Adrenal gland (tissue), 12 donors: ENCODE data around the gene ACADSB. TPM values are rescaled to one million over a fixed set of nuclear protein-coding genes. Genes with fewer than 3 reads are reported as not detected.

Experiments
- DNase-seq, 7 donors: peaks; one replicate each; pipeline ENCODE4 v3.0.0-alpha.2; 2019 to 2020
- H3K27ac ChIP-seq, 5 donors: fragments of 200-600 bp; sonication (generic) in 4 of 5; 1 replicate in 3 of 5; 2 replicates in 2 of 5; pipeline versions ENCODE4 v1.5.1 to v1.8.0; 2016 to 2020; ENCODE audit warnings: mild to moderate bottlenecking in 1 of 5
- H3K27me3 ChIP-seq: fragments of 200-600 bp; 2 replicates; pipeline ENCODE4 v1.8.0; 2021
- H3K36me3 ChIP-seq, 2 donors: fragments of 200-600 bp; replicated peaks in 1 of 2; 1 replicate in 1 of 2; 2 replicates in 1 of 2; pipeline versions ENCODE4 v1.5.1 to v1.8.0; 2018 to 2022
- H3K4me1 ChIP-seq, 2 donors: fragments of 200-600 bp; replicated peaks in 1 of 2; 1 replicate in 1 of 2; 2 replicates in 1 of 2; pipeline versions ENCODE4 v1.5.1 to v1.8.0; 2018 to 2021
- H3K4me3 ChIP-seq, 4 donors: fragments of 200-600 bp; sonication (generic) in 3 of 4; one replicate each; pipeline ENCODE4 v1.5.1; 2016 to 2018
- H3K9me3 ChIP-seq, 3 donors: fragments of 200-600 bp; sonication (generic) in 1 of 3; replicated peaks in 1 of 3; 1 replicate in 2 of 3; 2 replicates in 1 of 3; pipeline versions ENCODE4 v1.5.1 to v1.8.0; 2016 to 2021
- POLR2A ChIP-seq, 2 donors: fragments of 450-650 bp; IDR thresholded peaks; one replicate each; pipeline ENCODE4 v1.6.1; 2017; ENCODE audit warnings: antibody characterized with exemption in 2 of 2, mild to moderate bottlenecking in 2 of 2, moderate library complexity in 1 of 2
- WGBS, 4 donors: extraction: QIAGEN DNeasy Blood & Tissue Kit in 2 of 4; methylation state at CpG; one replicate each; pipeline versions ENCODE4 v1.1.5 to v1.1.7; 2013 to 2017; 5-methylcytosine and 5-hydroxymethylcytosine counted together
- intact Hi-C, 2 donors: fragments of 100-400 bp; cut with DNase I; formaldehyde crosslinking; loops; one replicate each; pipeline versions ENCODE4 v1.14.1 to v1.15.0; 2022 to 2023
- polyA plus RNA-seq, 3 donors: library from polyadenylated mRNA; stranded (reverse); fragments of 200-250 nt in 2 of 3; fragments of 350-450 nt in 1 of 3; fragmentation: Illumina TruSeq in 1 of 3; extraction: RNeasy Lipid Tissue Mini Kit (QIAGEN cat#74804) in 1 of 3; gene quantifications; one replicate each; pipeline ENCODE4 v1.2.3, GENCODE V29; 2013 to 2014
- total RNA-seq, 9 donors: library from RNA; depleted of rRNA in 4 of 9; stranded (reverse); fragments of >200 nt in 4 of 9; fragments of 120-200 nt in 1 of 9; fragmentation: NEBNext Ultra II Directional in 1 of 9; extraction: Animal tissue kit (Norgen Biotek cat#: 25700) in 1 of 9; gene quantifications; one replicate each; pipeline versions ENCODE4 v1.1.0 to v1.2.4, GENCODE V29; 2013 to 2023
- TF ChIP-seq, protein P1 (sequence below), 6 experiments: fragments of 450-650 bp in 4 of 6; fragments of 200-600 bp in 2 of 6; sonication (generic) in 1 of 6; IDR thresholded peaks; 1 replicate in 5 of 6; 2 replicates in 1 of 6; pipeline versions ENCODE4 v1.5.1 to v1.8.0; 2016 to 2021; ENCODE audit warnings: antibody characterized with exemption in 6 of 6, mild to moderate bottlenecking in 2 of 6, moderate library complexity in 1 of 6
- donor health status: healthy with polysubstance abuse.
- donor health status: Bipolar disorder and iron deficiency.
- donor health status: DM: yes; HTN: yes; CAD: no.
- donor health status: DM: no; HTN: no; CAD: no.
- donor health status: DM: no; HTN: no; CAD: no.
- donor health status: DM: yes; HTN: yes; CAD: no.

ACADSB gene
- total and polyA plus RNA-seq, 12 donors: 8.3 to 94.7 (median 35.6) TPM

DNA sequence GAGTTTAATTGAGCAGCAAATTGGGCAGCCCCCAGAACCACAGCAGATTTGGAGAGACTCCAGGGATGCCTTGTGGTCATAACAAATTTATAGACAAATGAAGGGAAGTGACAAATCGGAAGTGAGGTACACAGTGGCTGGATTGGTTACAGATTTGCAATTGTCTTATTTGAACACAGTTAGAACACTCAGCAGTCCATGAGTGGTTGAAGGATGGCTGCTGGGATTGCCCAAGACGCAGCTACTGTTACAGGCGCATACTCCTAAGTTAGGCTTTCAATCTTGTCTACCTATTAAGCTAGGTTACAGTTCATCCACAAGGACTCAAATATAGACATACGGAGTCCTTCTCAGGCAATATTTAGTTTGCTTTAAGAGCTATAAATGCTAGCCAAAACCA is 7.4 kb downstream of the ACADSB start:
- peaks cover 0 to 14% of the 10 kb centered on the region in 2 donors for H3K4me1 ChIP-seq
- no peaks in the 10 kb centered on the region for H3K27me3 ChIP-seq
- H3K4me3 ChIP-seq: no peak overlapping the region
- H3K9me3 ChIP-seq: no peaks in the 10 kb centered on the region
- no peak for DNase-seq
- WGBS, 4 donors: 91 to 97% (median 97%) methylated on average over 4 of the region's 4 CpGs
- intact Hi-C loops: no loop called here
- TF ChIP-seq, protein P1, sequence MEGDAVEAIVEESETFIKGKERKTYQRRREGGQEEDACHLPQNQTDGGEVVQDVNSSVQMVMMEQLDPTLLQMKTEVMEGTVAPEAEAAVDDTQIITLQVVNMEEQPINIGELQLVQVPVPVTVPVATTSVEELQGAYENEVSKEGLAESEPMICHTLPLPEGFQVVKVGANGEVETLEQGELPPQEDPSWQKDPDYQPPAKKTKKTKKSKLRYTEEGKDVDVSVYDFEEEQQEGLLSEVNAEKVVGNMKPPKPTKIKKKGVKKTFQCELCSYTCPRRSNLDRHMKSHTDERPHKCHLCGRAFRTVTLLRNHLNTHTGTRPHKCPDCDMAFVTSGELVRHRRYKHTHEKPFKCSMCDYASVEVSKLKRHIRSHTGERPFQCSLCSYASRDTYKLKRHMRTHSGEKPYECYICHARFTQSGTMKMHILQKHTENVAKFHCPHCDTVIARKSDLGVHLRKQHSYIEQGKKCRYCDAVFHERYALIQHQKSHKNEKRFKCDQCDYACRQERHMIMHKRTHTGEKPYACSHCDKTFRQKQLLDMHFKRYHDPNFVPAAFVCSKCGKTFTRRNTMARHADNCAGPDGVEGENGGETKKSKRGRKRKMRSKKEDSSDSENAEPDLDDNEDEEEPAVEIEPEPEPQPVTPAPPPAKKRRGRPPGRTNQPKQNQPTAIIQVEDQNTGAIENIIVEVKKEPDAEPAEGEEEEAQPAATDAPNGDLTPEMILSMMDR (IDR thresholded peaks at IDR 0.05): no peak
- TF ChIP-seq POLR2A (IDR thresholded peaks at IDR 0.05): no peak
- no peak overlapping the region for H3K27ac ChIP-seq
- no peaks in the 10 kb centered on the region for H3K36me3 ChIP-seq

DNA sequence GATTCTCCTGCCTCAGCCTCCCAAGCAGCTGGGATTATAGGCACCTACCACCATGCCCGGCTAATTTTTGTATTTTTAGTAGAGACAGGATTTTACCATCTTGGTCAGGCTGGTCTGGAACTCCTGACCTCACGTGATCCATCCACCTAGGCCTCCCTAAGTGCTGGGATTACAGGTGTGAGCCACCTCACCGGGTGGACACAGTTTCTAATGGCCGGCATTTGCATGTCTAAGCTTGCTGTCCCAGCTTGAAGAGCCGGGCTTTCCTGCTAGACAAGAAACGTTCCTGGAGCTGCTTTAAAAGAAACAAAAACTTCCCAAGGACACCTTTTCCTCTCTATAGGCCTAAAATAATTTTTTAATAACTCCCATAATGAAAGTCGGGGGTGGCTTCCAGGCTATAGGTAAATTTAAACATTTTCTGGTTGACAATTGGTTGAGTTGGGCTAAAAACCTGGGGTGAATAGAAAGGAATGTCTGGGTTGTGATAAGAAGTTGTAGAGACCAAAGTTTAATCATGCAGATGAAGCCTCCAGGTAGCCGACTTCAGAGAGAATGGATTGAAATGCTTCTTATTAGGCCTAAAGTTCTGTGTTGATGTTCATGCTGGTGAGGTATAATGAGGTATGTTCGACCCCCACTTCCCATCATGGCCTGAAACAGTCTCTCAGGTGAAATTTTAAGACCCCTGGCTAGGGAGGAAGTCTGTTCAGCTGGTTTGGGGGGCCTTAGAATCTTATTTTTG is 8.8 kb downstream of the ACADSB start:
- DNase-seq: no peak
- TF ChIP-seq, protein P1 (IDR thresholded peaks at IDR 0.05): no peak
- TF ChIP-seq POLR2A (IDR thresholded peaks at IDR 0.05): no peak
- WGBS, 4 donors: 72 to 85% (median 79%) methylated on average over 9 of the region's 9 CpGs
- intact Hi-C loops: no loop called here
- H3K27ac ChIP-seq: no peak overlapping the region
- H3K36me3 ChIP-seq: no peaks in the 10 kb centered on the region
- no peak overlapping the region for H3K4me3 ChIP-seq
- H3K9me3 ChIP-seq: no peaks in the 10 kb centered on the region
- H3K27me3 ChIP-seq: no peaks in the 10 kb centered on the region
- H3K4me1 ChIP-seq: peaks cover 0 to 14% of the 10 kb centered on the region in 2 donors

DNA sequence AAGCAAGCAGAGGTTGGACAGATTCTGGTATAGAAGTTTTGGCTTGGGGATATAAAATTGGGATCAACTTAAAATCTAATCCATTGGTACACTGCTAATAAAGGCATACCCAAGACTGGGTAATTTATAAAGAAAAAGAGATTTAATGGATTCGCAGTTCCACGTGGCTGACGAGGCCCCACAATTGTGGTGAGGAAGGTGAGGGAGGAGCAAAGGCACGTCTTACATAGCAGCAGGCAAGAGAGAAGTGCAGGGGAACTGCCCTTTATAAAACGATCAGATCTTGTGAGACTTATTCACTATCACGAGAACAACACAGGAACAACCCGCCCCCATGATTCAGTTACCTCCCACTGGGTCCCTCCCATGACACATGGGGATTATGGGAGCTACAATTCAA is 9.7 kb downstream of the ACADSB start:
- Histone ChIP-seq H3K27ac (no peak overlapping the region), H3K36me3 (no peaks in the 10 kb centered on the region), H3K27me3 (no peaks in the 10 kb centered on the region), H3K9me3 (no peaks in the 10 kb centered on the region), H3K4me3 (no peak overlapping the region), H3K4me1 (peaks cover 0 to 14% of the 10 kb centered on the region in 2 donors)
- intact Hi-C loops: no loop called here
- no peak for DNase-seq
- TF ChIP-seq POLR2A (IDR thresholded peaks at IDR 0.05): no peak
- TF ChIP-seq, protein P1 (IDR thresholded peaks at IDR 0.05): no peak
- WGBS, 4 donors: 84 to 94% (median 91%) methylated on average over 7 of the region's 7 CpGs

DNA sequence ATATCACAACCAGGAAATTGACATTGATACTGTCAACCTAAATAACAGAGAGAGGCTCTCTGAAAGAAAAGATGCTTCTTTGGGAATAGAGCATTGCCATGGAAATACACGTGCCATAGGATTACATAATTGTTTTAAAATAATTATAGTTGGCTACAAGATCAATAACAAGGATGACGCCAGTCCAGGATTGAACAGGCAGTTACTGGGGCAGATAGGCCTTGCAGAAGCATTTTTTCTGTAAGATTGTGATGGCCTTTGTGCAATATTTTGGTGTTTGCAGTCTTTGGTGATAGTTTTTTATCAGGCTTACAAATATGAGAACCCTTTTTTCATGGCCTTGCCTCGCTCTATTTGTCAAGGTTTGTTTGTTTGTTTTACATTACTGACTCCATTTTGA is 10.5 kb downstream of the ACADSB start:
- Histone ChIP-seq H3K27me3 (no peaks in the 10 kb centered on the region), H3K4me3 (no peak overlapping the region), H3K9me3 (no peaks in the 10 kb centered on the region), H3K27ac (peak overlapping the region in 1 of 5 donors; percentile 32), H3K4me1 (peaks cover 0 to 8% of the 10 kb centered on the region in 2 donors), H3K36me3 (no peaks in the 10 kb centered on the region)
- peak in 1 of 7 donors; percentile 13 for DNase-seq
- intact Hi-C loops: no loop called here
- TF ChIP-seq, protein P1 (IDR thresholded peaks at IDR 0.05): no peak
- no peak for TF ChIP-seq POLR2A (IDR thresholded peaks at IDR 0.05)
- WGBS, 4 donors: 32 to 65% (median 45%) methylated on average over 3 of the region's 3 CpGs
